ENCODE measurements around the gene AFAP1.

The AFAP1 gene

GRCh38 chr4:7744142-7744804 is 195.4 kb downstream of the AFAP1 start:
- DNase-seq (ENCODE audit: low read depth in 1 of 2, low spot score in 1 of 2) = no peak

- DNase-seq (ENCODE audit: low read depth in 1 of 2, low spot score in 1 of 2) = no peak
Measured at GRCh38 chr4:7742807-7743280, 196.8 kb downstream of the AFAP1 start.

GRCh38 chr4:7741946-7742806 is 197.5 kb downstream of the AFAP1 start:
- DNase-seq (ENCODE audit: low read depth in 1 of 2, low spot score in 1 of 2) = no peak

GRCh38 chr4:7740866-7741525 is 198.7 kb downstream of the AFAP1 start:
- DNase-seq (ENCODE audit: low read depth in 1 of 2, low spot score in 1 of 2) = no peak

GRCh38 chr4:7739918-7740865 is 199.5 kb downstream of the AFAP1 start:
- DNase-seq (ENCODE audit: low read depth in 1 of 2, low spot score in 1 of 2) = no peak

GRCh38 chr4:7739077-7739917 is 200.4 kb downstream of the AFAP1 start:
- DNase-seq (ENCODE audit: low read depth in 1 of 2, low spot score in 1 of 2) = no peak

- DNase-seq (ENCODE audit: low read depth in 1 of 2, low spot score in 1 of 2) = no peak
Measured at GRCh38 chr4:7738458-7739076, 201.1 kb downstream of the AFAP1 start.

- DNase-seq (ENCODE audit: low read depth in 1 of 2, low spot score in 1 of 2) = no peak
Measured at GRCh38 chr4:7737752-7738457, 201.8 kb downstream of the AFAP1 start.

- DNase-seq (ENCODE audit: low read depth in 1 of 2, low spot score in 1 of 2) = no peak
Measured at GRCh38 chr4:7737268-7737645, 202.4 kb downstream of the AFAP1 start.

- DNase-seq (ENCODE audit: low read depth in 1 of 2, low spot score in 1 of 2) = no peak
Measured at GRCh38 chr4:7736436-7737267, 203.0 kb downstream of the AFAP1 start.

- no peak for DNase-seq (ENCODE audit: low read depth in 1 of 2, low spot score in 1 of 2)
Measured at GRCh38 chr4:7735961-7736360, 203.7 kb downstream of the AFAP1 start.

GRCh38 chr4:7735395-7735794 is 204.3 kb downstream of the AFAP1 start:
- DNase-seq (ENCODE audit: low read depth in 1 of 2, low spot score in 1 of 2) = no peak

- DNase-seq (ENCODE audit: low read depth in 1 of 2, low spot score in 1 of 2) = no peak
Measured at GRCh38 chr4:7734651-7735260, 204.9 kb downstream of the AFAP1 start.

- DNase-seq (ENCODE audit: low read depth in 1 of 2, low spot score in 1 of 2) = no peak
Measured at GRCh38 chr4:7733801-7734650, 205.6 kb downstream of the AFAP1 start.

- DNase-seq (ENCODE audit: low read depth in 1 of 2, low spot score in 1 of 2) = no peak
Measured at GRCh38 chr4:7733201-7733600, 206.5 kb downstream of the AFAP1 start.

GRCh38 chr4:7732263-7732662 is 207.4 kb downstream of the AFAP1 start:
- DNase-seq (ENCODE audit: low read depth in 1 of 2, low spot score in 1 of 2) = no peak

GRCh38 chr4:7731437-7731836 is 208.2 kb downstream of the AFAP1 start:
- no peak for DNase-seq (ENCODE audit: low read depth in 1 of 2, low spot score in 1 of 2)
